HepG2 (cell line): ENCODE results near the gene CCDC83. TPM values are rescaled to one million over a fixed set of nuclear protein-coding genes. Genes with fewer than 3 reads are reported as not detected.

Source experiments
- ARHGAP35 ChIP-seq: sonication (generic); formaldehyde crosslinking; IDR thresholded peaks from 2 replicates; pipeline ENCODE4 v1.9.0; 2022; ENCODE audit warnings: mild to moderate bottlenecking, inconsistent platforms, moderate library complexity, missing genetic modification reagents, borderline replicate concordance
- ARID2 ChIP-seq: sonication (generic); formaldehyde crosslinking; IDR thresholded peaks from 2 replicates; pipeline ENCODE4 v1.8.1; 2022; ENCODE audit warnings: mild to moderate bottlenecking, missing genetic modification reagents, borderline replicate concordance
- EED ChIP-seq: sonication (generic); formaldehyde crosslinking; IDR thresholded peaks from 2 replicates; pipeline ENCODE4 v1.5.0; 2020; ENCODE audit warnings: mild to moderate bottlenecking, missing genetic modification reagents
- GATAD2A ChIP-seq: IDR thresholded peaks from 2 replicates; pipeline ENCODE4 v1.6.1; 2016
- HNF4G ChIP-seq, 2 experiments: sonication (generic) in 1 of 2; formaldehyde crosslinking in 1 of 2; IDR thresholded peaks; 2 replicates each; pipeline versions ENCODE4 v1.4.0 to v1.6.1; 2011 to 2020; ENCODE audit warnings: borderline replicate concordance in 2 of 2, low read depth in 2 of 2, mild to moderate bottlenecking in 2 of 2, low read length in 1 of 2, missing genetic modification reagents in 1 of 2, moderate library complexity in 1 of 2
- HOXD1 ChIP-seq: sonication (generic); formaldehyde crosslinking; IDR thresholded peaks from 2 replicates; pipeline ENCODE4 v1.5.0; 2020; ENCODE audit warnings: missing genetic modification reagents
- IKZF4 ChIP-seq: sonication (generic); formaldehyde crosslinking; IDR thresholded peaks from 2 replicates; pipeline ENCODE4 v1.5.1; 2020; ENCODE audit warnings: borderline replicate concordance, mild to moderate bottlenecking, low read depth, missing genetic modification reagents; ENCODE audit errors: not compliant biosample characterization
- ISL2 ChIP-seq: sonication (generic); formaldehyde crosslinking; IDR thresholded peaks from 2 replicates; pipeline ENCODE4 v1.5.0; 2020; ENCODE audit warnings: missing genetic modification reagents
- NFKBIZ ChIP-seq: IDR thresholded peaks from 2 replicates; pipeline ENCODE4 v1.6.1; 2018; ENCODE audit warnings: missing genetic modification reagents, missing compliant biosample characterization
- NR1H2 ChIP-seq: sonication (generic); formaldehyde crosslinking; IDR thresholded peaks from 2 replicates; pipeline ENCODE4 v1.8.1; 2022; ENCODE audit warnings: low read depth, missing genetic modification reagents, borderline replicate concordance
- SIX4 ChIP-seq: sonication (generic); formaldehyde crosslinking; IDR thresholded peaks from 2 replicates; pipeline ENCODE4 v1.4.0; 2020; ENCODE audit warnings: missing genetic modification reagents
- SP2 ChIP-seq: sonication (generic); formaldehyde crosslinking; IDR thresholded peaks from 2 replicates; pipeline ENCODE4 v1.5.1; 2020; ENCODE audit warnings: mild to moderate bottlenecking, missing genetic modification reagents
- TBL1XR1 ChIP-seq: fragments of 150-350 bp; IDR thresholded peaks from 2 replicates; pipeline ENCODE4 v1.6.1; 2014; ENCODE audit warnings: borderline replicate concordance, low read length; ENCODE audit not compliant: partially characterized antibody
- ZC3H13 ChIP-seq: sonication (generic); formaldehyde crosslinking; IDR thresholded peaks from 2 replicates; pipeline ENCODE4 v1.8.1; 2023; ENCODE audit warnings: mild to moderate bottlenecking, missing genetic modification reagents, moderate library complexity
- ZNF263 ChIP-seq: sonication (generic); formaldehyde crosslinking; IDR thresholded peaks from 2 replicates; pipeline ENCODE4 v1.4.0; 2020; ENCODE audit warnings: missing genetic modification reagents
- ZNF567 ChIP-seq: sonication (generic); formaldehyde crosslinking; IDR thresholded peaks from 2 replicates; pipeline ENCODE4 v1.8.1; 2023; ENCODE audit warnings: mild to moderate bottlenecking, missing genetic modification reagents, borderline replicate concordance
- ZNF605 ChIP-seq: sonication (generic); formaldehyde crosslinking; IDR thresholded peaks from 2 replicates; pipeline ENCODE4 v1.8.0; 2022; ENCODE audit warnings: mild to moderate bottlenecking, missing genetic modification reagents
- ZNF629 ChIP-seq: sonication (generic); formaldehyde crosslinking; conservative IDR thresholded peaks from 2 replicates; pipeline ENCODE4 v1.5.0; 2020; ENCODE audit warnings: missing genetic modification reagents
- ZNF749 ChIP-seq: sonication (generic); formaldehyde crosslinking; IDR thresholded peaks from 2 replicates; pipeline ENCODE4 v1.8.0; 2022; ENCODE audit warnings: mild to moderate bottlenecking, missing genetic modification reagents, moderate library complexity, borderline replicate concordance
- ZNF772 ChIP-seq: sonication (generic); formaldehyde crosslinking; IDR thresholded peaks from 2 replicates; pipeline ENCODE4 v1.5.0; 2020; ENCODE audit warnings: mild to moderate bottlenecking, missing genetic modification reagents
- ZNF776 ChIP-seq: sonication (generic); formaldehyde crosslinking; IDR thresholded peaks from 2 replicates; pipeline ENCODE4 v1.4.0; 2020; ENCODE audit warnings: mild to moderate bottlenecking, missing genetic modification reagents
- polyA plus RNA-seq, 8 experiments: library from polyadenylated mRNA; depleted of rRNA in 3 of 8; stranded (reverse) in 7 of 8; unstranded in 1 of 8; fragments of >200 nt; fragmentation: Illumina TruSeq in 4 of 8; extraction: Trizol in 4 of 8; gene quantifications; 2 replicates each; pipeline versions ENCODE4 v1.2.1 to v1.2.3, GENCODE V29; 2011 to 2016; ENCODE audit warnings: low read depth in 4 of 8, missing spikeins in 1 of 8, mixed read lengths in 1 of 8; ENCODE audit not compliant: insufficient read depth in 1 of 8
- total RNA-seq, 5 experiments: library from RNA; depleted of rRNA; stranded (reverse); fragments of >200 nt; fragmentation: Illumina TruSeq; extraction: Trizol; gene quantifications; 2 replicates each; pipeline ENCODE4 v1.2.3, GENCODE V29; 2016; ENCODE audit warnings: low read depth in 1 of 5
- TF ChIP-seq, protein P1 (sequence below): sonication (generic); formaldehyde crosslinking; IDR thresholded peaks from 2 replicates; pipeline ENCODE4 v1.5.1; 2020; ENCODE audit warnings: mild to moderate bottlenecking, missing genetic modification reagents, moderate library complexity
- TF ChIP-seq, protein P2 (sequence below): sonication (generic); formaldehyde crosslinking; IDR thresholded peaks from 2 replicates; pipeline ENCODE4 v1.8.0; 2023; ENCODE audit warnings: mild to moderate bottlenecking, missing genetic modification reagents
- TF ChIP-seq, protein P3 (sequence below): sonication (generic); formaldehyde crosslinking; IDR thresholded peaks from 2 replicates; pipeline ENCODE4 v1.4.0; 2020; ENCODE audit warnings: missing genetic modification reagents

CCDC83 gene
- total and polyA plus RNA-seq, 2 of the 13 experiments (the other 11 are each of a cell fraction or from before 2014, with no cell fraction given): not detected

GRCh38 chr11:85810871-85811611 is 44.1 kb upstream of the CCDC83 start, which contains the start of gene SYTL2 (continued):
- TF ChIP-seq NR1H2 (CRISPR knock-in tag) (no peak), IKZF4 (CRISPR knock-in tag) (peak; percentile 65), ZNF629 (CRISPR knock-in tag) (no peak), ZC3H13 (CRISPR knock-in tag) (no peak), ARHGAP35 (no peak), HNF4G (IDR thresholded peaks at IDR 0.05; ENCODE audit: borderline replicate concordance, low read depth, low read length) (no peak), HNF4G (CRISPR knock-in tag; IDR thresholded peaks at IDR 0.05; ENCODE audit: borderline replicate concordance, low read depth) (no peak), EED (CRISPR knock-in tag) (no peak), NFKBIZ (CRISPR knock-in tag) (no peak), ZNF605 (CRISPR knock-in tag) (no peak), GATAD2A (CRISPR knock-in tag) (no peak), TBL1XR1 (no peak), SIX4 (CRISPR knock-in tag) (no peak), ZNF567 (CRISPR knock-in tag) (no peak), ARID2 (CRISPR knock-in tag) (no peak), HOXD1 (CRISPR knock-in tag) (no peak), ZNF776 (peak; percentile 72; the same call in 1 of the 2 replicates), SP2 (no peak), ZNF749 (CRISPR knock-in tag) (no peak), ZNF772 (CRISPR knock-in tag) (no peak), ISL2 (no peak), ZNF263 (CRISPR knock-in tag) (peak; percentile 14; the same call in 1 of the 2 replicates)
- TF ChIP-seq, protein P1, sequence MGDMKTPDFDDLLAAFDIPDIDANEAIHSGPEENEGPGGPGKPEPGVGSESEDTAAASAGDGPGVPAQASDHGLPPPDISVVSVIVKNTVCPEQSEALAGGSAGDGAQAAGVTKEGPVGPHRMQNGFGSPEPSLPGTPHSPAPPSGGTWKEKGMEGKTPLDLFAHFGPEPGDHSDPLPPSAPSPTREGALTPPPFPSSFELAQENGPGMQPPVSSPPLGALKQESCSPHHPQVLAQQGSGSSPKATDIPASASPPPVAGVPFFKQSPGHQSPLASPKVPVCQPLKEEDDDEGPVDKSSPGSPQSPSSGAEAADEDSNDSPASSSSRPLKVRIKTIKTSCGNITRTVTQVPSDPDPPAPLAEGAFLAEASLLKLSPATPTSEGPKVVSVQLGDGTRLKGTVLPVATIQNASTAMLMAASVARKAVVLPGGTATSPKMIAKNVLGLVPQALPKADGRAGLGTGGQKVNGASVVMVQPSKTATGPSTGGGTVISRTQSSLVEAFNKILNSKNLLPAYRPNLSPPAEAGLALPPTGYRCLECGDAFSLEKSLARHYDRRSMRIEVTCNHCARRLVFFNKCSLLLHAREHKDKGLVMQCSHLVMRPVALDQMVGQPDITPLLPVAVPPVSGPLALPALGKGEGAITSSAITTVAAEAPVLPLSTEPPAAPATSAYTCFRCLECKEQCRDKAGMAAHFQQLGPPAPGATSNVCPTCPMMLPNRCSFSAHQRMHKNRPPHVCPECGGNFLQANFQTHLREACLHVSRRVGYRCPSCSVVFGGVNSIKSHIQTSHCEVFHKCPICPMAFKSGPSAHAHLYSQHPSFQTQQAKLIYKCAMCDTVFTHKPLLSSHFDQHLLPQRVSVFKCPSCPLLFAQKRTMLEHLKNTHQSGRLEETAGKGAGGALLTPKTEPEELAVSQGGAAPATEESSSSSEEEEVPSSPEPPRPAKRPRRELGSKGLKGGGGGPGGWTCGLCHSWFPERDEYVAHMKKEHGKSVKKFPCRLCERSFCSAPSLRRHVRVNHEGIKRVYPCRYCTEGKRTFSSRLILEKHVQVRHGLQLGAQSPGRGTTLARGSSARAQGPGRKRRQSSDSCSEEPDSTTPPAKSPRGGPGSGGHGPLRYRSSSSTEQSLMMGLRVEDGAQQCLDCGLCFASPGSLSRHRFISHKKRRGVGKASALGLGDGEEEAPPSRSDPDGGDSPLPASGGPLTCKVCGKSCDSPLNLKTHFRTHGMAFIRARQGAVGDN: peak; percentile 83
- TF ChIP-seq, protein P2, sequence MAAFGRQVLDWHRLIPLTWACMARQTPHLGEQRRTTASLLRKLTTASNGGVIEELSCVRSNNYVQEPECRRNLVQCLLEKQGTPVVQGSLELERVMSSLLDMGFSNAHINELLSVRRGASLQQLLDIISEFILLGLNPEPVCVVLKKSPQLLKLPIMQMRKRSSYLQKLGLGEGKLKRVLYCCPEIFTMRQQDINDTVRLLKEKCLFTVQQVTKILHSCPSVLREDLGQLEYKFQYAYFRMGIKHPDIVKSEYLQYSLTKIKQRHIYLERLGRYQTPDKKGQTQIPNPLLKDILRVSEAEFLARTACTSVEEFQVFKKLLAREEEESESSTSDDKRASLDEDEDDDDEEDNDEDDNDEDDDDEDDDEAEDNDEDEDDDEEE: no peak
- TF ChIP-seq, protein P3, sequence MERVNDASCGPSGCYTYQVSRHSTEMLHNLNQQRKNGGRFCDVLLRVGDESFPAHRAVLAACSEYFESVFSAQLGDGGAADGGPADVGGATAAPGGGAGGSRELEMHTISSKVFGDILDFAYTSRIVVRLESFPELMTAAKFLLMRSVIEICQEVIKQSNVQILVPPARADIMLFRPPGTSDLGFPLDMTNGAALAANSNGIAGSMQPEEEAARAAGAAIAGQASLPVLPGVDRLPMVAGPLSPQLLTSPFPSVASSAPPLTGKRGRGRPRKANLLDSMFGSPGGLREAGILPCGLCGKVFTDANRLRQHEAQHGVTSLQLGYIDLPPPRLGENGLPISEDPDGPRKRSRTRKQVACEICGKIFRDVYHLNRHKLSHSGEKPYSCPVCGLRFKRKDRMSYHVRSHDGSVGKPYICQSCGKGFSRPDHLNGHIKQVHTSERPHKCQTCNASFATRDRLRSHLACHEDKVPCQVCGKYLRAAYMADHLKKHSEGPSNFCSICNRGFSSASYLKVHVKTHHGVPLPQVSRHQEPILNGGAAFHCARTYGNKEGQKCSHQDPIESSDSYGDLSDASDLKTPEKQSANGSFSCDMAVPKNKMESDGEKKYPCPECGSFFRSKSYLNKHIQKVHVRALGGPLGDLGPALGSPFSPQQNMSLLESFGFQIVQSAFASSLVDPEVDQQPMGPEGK (CRISPR knock-in tag): peak; percentile 73
